Body of pancreas (tissue), 4 donors: ENCODE data around the gene MVP. TPM values are rescaled to one million over a fixed set of nuclear protein-coding genes. Genes with fewer than 3 reads are reported as not detected.
"Not testable (repeated sequence)": the region's sequence is repeated elsewhere in the genome, so short reads cannot be mapped to it uniquely, and the experiment has no call there.

Experiments
- ATAC-seq: fragments of 150-250 bp; one replicate; pipeline ENCODE4 v1.9.1; 2016
- DNase-seq, 4 donors: peaks; one replicate each; pipeline ENCODE4 v3.0.0-alpha.2; 2019
- H3K27ac ChIP-seq, 4 donors: fragments of 200-600 bp; sonication (generic); 1 replicate in 3 of 4; 2 replicates in 1 of 4; pipeline versions ENCODE4 v1.5.1 to v1.6.1; 2016 to 2019; ENCODE audit warnings: mild to moderate bottlenecking in 1 of 4, mixed read lengths in 1 of 4, moderate library complexity in 1 of 4
- H3K27me3 ChIP-seq, 2 donors: fragments of 200-600 bp; sonication (generic); one replicate each; pipeline ENCODE4 v1.6.0; 2016; ENCODE audit warnings: mild to moderate bottlenecking in 1 of 2
- H3K36me3 ChIP-seq, 2 donors: fragments of 200-600 bp; sonication (generic); replicated peaks in 1 of 2; 2 replicates each; pipeline ENCODE4 v1.5.1; 2016; ENCODE audit warnings: low read depth in 2 of 2; ENCODE audit not compliant: insufficient read depth in 1 of 2
- H3K4me1 ChIP-seq: fragments of 200-600 bp; sonication (generic); one replicate; pipeline ENCODE4 v1.6.0; 2016
- H3K4me3 ChIP-seq, 2 donors: fragments of 200-600 bp; sonication (generic); 1 replicate in 1 of 2; 2 replicates in 1 of 2; pipeline ENCODE4 v1.5.1; 2016 to 2019
- H3K9me3 ChIP-seq, 3 donors: fragments of 200-600 bp; sonication (generic); 1 replicate in 2 of 3; 2 replicates in 1 of 3; pipeline ENCODE4 v1.5.1; 2016
- CTCF ChIP-seq, 7 experiments: fragments of 450-650 bp in 4 of 7; fragments of 200-600 bp in 3 of 7; sonication (generic) in 3 of 7; IDR thresholded peaks; one replicate each; pipeline ENCODE4 v1.5.1; 2016 to 2019; ENCODE audit warnings: antibody characterized with exemption in 7 of 7
- POLR2A ChIP-seq, 3 donors: fragments of 450-650 bp; IDR thresholded peaks; one replicate each; pipeline ENCODE4 v1.6.1; 2016; ENCODE audit warnings: antibody characterized with exemption in 3 of 3, mild to moderate bottlenecking in 2 of 3
- WGBS, 2 donors: methylation state at CpG; one replicate each; pipeline ENCODE4 v1.1.5; 2017; 5-methylcytosine and 5-hydroxymethylcytosine counted together
- intact Hi-C: fragments of 100-400 bp; cut with DNase I; formaldehyde crosslinking; loops from one replicate; pipeline ENCODE4 v1.15.1; 2023
- total RNA-seq, 2 donors: library from RNA; depleted of rRNA; stranded (reverse); fragments of >200 nt; gene quantifications; one replicate each; pipeline ENCODE4 v1.1.0, GENCODE V29; 2016

Gene MVP
- total RNA-seq, 2 donors from 2014 or later = 75.5 to 139 TPM

GRCh38 chr16:29868396-29869009 is 48.2 kb downstream of the MVP start:
- H3K9me3 ChIP-seq = no peaks in the 10 kb centered on the region
- no peak overlapping the region for H3K4me3 ChIP-seq
- H3K27me3 ChIP-seq = no peaks in the 10 kb centered on the region
- 60 to 70% methylated on average over 5 to 8 of the region's 8 CpGs for WGBS, 2 donors
- no peak for ATAC-seq
- no peak overlapping the region for H3K27ac ChIP-seq
- peaks cover 4% of the 10 kb centered on the region for H3K4me1 ChIP-seq
- intact Hi-C loops = no loop called here
- no peaks in the 10 kb centered on the region for H3K36me3 ChIP-seq
- DNase-seq = no peak
- no peak for TF ChIP-seq POLR2A (IDR thresholded peaks at IDR 0.05)
- no peak for TF ChIP-seq CTCF (IDR thresholded peaks at IDR 0.05)

GRCh38 chr16:29869067-29869466 is 48.8 kb downstream of the MVP start:
- DNase-seq, H3K4me3 ChIP-seq, H3K4me1 ChIP-seq, H3K27me3 ChIP-seq, intact Hi-C loops, H3K27ac ChIP-seq, ATAC-seq, H3K36me3 ChIP-seq, H3K9me3 ChIP-seq: not testable (repeated sequence)
- 90 to 91% methylated on average over 8 of the region's 8 CpGs for WGBS, 2 donors

GRCh38 chr16:29871822-29872546 is 51.7 kb downstream of the MVP start:
- Histone ChIP-seq H3K4me3 (no peak overlapping the region), H3K27me3 (no peaks in the 10 kb centered on the region), H3K27ac (no peak overlapping the region), H3K4me1 (no peaks in the 10 kb centered on the region), H3K9me3 (no peaks in the 10 kb centered on the region), H3K36me3 (no peaks in the 10 kb centered on the region)
- TF ChIP-seq CTCF (IDR thresholded peaks at IDR 0.05) = no peak
- WGBS, 2 donors = 89 to 94% methylated on average over 10 to 16 of the region's 16 CpGs
- intact Hi-C loops = no loop called here
- ATAC-seq = no peak
- no peak for DNase-seq

GRCh38 chr16:29873319-29873718 is 53.1 kb downstream of the MVP start:
- Histone ChIP-seq H3K36me3 (no peaks in the 10 kb centered on the region), H3K4me3 (no peak overlapping the region), H3K4me1 (no peaks in the 10 kb centered on the region), H3K27ac (no peak overlapping the region), H3K27me3 (no peaks in the 10 kb centered on the region), H3K9me3 (no peaks in the 10 kb centered on the region)
- ATAC-seq (no peak), DNase-seq (no peak)
- intact Hi-C loops = no loop called here
- TF ChIP-seq POLR2A (IDR thresholded peaks at IDR 0.05) = no peak
- WGBS, 2 donors = 88 to 100% methylated on average over 1 to 20 of the region's 26 CpGs

GRCh38 chr16:29875206-29875605 is 54.9 kb downstream of the MVP start:
- intact Hi-C loops = no loop called here
- no peaks in the 10 kb centered on the region for H3K36me3 ChIP-seq

More at GRCh38 chr16:29875206-29875605, 54.9 kb downstream of the MVP start:
- DNase-seq = no peak
- no peaks in the 10 kb centered on the region for H3K27me3 ChIP-seq
- no peaks in the 10 kb centered on the region for H3K4me1 ChIP-seq
- no peak overlapping the region for H3K4me3 ChIP-seq
- no peak overlapping the region for H3K27ac ChIP-seq
- TF ChIP-seq CTCF (IDR thresholded peaks at IDR 0.05) = no peak
- no peak for TF ChIP-seq POLR2A (IDR thresholded peaks at IDR 0.05)
- no peak for ATAC-seq
- 85 to 88% methylated on average over 1 to 5 of the region's 6 CpGs for WGBS, 2 donors
- H3K9me3 ChIP-seq = no peaks in the 10 kb centered on the region
